Amniotic stem cell (primary cell): ENCODE data around the gene RECK.
"Not testable (repeated sequence)": the region's sequence is repeated elsewhere in the genome, so short reads cannot be mapped to it uniquely, and the experiment has no call there.

Experiments
- DNase-seq: peaks from one replicate; lab custom pipeline; 2025; lab: John Stamatoyannopoulos, UW

Gene RECK

GRCh38 chr9:36036780-36037548, at the start of gene RECK:
Gene RECK, plus strand, starts transcription at chr9:36036913. Its CDS starts 86 bp downstream, at chr9:36036999.
- peak; percentile 73 for DNase-seq

- DNase-seq = no peak
Observed at GRCh38 chr9:35990155-35990554, 46.6 kb upstream of the RECK start.

- DNase-seq = not testable (repeated sequence)
Observed at GRCh38 chr9:35993136-35993535, 43.6 kb upstream of the RECK start.

DNA sequence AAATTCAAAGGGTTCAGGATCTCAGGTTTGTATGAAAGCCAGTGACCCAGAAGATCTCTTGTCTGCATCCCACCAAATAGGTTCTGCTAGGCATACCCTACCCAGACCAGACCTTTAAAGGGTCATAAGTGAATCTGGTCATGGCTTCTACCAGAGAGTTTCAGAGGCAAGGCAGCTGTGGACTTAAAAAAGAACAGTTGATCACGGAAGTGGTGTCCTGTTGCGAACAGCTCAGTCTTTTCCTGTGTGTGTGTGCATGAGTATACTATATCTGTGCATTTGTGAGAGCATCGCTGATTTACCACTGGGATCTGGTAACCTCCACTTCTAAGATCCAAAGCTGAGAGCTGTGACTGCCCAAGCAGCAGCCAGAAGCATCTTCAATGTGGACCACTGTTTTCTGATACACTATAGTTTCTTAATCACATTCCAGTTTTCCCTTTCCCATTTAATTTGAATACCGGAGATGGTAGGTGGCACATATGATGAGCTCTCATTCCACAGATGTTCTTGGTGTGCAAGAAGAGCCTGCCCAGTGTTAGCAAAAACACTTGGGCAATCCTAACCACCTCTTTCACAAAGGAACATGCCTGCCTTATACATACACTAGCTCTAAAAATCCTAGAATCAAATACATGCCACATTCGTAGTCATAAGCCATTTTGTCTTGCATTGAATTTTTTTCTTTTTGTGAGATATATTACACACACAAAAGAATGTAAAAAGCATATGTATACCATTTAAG, 42.6 kb upstream of the RECK start:
- DNase-seq = no peak

GRCh38 chr9:35994959-35995358, 41.8 kb upstream of the RECK start:
- DNase-seq = no peak

DNA sequence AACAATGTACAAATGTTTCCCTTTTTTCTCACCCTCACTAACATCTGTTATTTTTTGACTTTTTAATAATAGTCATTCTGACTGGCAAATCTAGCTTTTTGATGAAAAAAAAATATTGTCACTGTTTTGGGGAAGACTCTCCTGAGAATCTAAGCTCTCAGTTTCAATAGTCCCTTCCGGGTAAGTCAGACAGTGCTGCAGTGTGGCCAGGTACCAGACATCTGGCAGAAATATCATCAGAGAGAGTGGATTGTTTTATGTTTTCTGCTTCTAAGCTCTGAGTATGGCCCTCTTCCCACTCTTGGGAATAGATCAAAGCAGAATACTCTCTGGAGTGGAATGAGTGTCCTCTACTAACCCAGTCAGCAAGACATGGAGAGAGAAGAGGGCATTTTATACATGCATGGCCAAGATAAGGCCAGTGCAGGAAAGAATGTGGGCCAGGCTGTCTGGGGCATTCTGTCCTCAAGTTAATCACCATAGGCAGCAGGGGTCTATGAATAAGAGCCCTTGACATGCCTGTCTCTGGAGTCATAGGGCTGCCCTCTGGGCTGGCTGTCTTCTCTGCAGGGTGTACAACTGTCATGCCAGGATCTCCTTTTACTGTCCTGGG, 40.2 kb upstream of the RECK start:
- DNase-seq = no peak

DNA sequence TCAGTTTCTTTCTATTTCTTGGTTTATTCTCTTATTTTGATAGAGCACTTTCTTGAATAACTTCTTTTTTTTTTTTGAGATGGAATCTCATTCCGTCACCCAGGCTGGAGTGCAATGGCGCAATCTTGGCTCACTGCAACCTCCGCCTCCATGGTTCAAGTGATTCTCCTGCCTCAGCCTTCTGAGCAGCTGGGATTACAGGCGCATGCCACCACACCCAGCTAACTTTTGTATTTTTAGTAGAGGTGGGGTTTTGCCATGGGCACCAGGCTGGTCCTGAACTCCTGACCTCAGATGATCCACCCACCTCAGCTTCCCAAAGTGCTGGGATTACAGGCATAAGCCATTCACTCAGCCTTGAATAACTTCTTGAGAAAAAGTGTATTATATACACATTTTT, 39.7 kb upstream of the RECK start:
- not testable (repeated sequence) for DNase-seq

DNA sequence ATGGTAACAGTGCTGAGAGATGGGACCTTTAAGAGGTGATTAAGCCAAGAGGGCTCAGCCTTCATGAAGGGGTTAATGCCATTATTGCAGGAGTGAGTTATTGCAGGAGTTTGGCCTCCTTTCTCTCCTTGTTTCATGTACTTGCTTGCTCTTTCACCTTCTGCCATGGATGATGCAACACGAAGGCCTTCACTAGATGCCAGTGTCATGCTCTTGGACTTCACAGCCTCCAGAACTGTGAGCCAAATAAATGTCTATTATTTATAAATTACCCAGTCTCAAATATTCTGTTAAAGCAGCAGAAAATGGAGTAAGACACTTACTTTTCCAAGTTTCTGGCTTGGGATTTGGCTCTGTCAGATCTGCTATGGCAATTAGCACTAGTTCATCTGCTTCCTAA, 38.4 kb upstream of the RECK start:
- DNase-seq = no peak

- DNase-seq = no peak
Observed at GRCh38 chr9:36005891-36006290, 30.8 kb upstream of the RECK start.

DNA sequence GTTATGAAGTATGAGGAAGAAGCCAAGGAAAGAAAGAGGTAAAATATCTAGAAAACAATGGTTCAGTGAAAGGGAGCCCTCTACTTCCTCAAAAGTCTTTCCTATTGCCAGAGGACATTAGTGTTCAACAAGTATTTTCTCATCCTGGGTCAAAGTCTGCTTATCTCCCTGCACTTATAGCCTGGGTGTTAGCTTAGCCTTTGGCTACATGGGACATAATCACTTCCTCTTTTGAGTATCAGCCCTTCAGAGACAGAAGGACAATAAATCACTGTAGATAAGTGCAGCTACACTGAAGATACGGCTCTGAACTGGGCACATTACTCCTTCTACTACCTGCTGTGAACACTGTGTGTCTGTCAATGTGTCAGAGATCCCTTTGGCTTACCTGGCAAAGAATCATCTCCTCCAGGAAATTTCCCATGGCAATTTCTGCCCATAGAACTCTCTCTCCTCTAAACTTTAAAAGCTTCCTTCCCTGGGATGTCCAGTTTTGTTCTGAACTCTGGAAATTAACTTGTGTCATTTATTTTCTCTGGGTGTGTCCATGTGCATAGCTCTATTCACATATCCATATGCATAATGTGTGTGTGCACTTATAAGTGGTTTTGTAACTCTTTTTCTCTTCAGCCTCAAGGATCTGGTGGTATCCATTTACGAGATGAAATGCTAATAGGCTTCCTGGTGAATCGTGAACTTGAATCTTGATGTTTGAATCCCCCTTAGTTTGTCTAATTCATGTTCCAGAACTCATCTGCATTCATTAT, 30.0 kb upstream of the RECK start:
- DNase-seq = no peak

- DNase-seq = no peak
Observed at GRCh38 chr9:36007316-36007708, 29.4 kb upstream of the RECK start.

DNA sequence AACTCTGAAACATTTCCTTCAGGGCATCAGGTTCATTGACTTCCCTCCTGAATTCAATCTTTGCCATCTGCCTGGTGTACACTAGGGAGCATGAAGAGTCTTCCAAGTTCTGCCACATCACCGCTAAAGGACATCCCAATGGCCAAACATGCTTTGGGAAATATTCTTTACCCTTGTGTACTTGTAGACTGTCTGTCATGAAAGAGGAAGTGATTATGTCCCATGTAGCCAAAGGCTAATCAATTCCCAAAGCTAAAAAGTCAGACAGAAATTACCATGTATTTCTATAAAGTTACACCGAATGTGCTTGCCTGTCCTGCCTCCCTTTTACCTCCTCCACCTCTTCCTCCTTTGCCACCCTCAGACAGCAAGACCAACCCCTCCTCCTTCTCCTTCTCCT, 28.9 kb upstream of the RECK start:
- no peak for DNase-seq

GRCh38 chr9:36008774-36009300, 27.9 kb upstream of the RECK start:
- no peak for DNase-seq

DNA sequence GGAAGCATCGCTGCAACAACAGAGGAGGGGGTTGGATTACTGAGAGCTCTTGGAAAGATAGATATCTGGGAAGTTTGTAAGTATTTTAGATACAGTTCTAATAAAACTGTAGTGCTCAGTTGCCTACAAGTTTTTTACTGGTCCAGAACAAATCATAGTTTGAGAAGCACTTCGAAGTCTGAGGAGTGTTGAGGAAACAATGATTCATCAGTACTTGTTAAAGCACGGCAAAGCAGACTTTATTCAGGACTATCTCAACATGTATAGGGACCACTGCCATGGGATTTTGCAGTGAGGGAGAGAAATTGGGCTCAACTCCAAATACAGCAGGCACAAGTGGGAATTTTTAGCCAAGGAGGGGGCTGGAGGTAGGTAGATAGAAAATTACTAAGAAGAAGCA, 25.3 kb upstream of the RECK start:
- DNase-seq = no peak

GRCh38 chr9:36017278-36017677, 19.4 kb upstream of the RECK start:
- no peak for DNase-seq

GRCh38 chr9:36018129-36018528, 18.6 kb upstream of the RECK start:
- no peak for DNase-seq

DNA sequence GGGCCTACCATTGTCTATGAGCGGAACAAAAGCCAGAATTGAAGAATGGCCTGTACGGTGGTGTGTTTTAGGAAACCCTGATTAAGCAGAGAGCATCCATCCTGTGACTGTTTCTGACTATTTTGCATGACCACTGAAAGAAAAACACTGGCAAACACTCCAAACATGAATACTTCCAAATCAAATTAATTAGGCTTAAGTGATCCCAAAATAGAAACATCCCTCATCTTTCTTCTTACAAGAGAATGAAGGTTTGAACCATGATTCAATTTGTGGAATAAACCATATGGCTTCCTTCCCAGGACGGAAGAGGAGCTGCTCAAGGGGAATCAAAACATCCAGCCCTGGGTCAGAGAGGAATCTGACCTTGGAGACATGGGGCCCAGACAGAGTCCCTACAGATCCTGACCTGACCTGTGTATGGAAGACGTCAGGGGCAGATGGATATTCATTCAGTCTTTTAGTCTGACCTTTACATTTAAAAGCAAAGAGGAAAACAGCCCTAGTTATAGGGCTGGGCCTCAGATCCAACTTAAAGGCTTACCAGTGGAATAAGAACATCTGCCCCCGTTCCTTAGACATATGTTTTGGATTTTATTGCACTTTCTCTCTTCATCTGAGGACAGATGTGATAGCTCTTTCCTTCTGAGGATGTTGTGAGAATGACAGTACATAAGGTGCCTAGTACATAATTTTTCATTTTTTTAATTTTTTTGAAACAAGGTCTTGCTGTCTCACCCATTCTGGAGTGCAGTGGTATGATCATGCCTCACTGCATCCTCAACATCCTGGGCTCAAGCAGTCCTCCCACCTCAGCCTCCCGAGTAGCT, 17.6 kb upstream of the RECK start:
- DNase-seq = no peak

DNA sequence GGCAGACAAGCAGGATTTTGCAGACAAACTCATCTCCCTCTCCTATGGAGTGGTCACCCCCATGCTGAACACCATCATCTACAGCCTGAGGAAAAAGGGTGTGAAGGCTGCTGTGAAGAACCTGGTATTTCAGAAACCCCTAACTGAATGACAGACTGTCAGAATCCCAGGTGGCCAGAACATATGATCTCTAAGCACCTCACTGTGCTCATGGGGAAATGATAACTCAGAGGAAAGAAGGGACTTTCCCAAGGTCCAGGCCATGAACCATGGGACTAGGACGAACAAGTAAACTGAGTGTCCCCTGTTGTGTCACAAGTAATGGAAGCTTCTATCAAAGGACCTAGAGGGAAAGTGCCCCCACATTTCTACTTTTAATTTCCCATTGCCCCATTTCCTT, 14.7 kb upstream of the RECK start:
- no peak for DNase-seq

DNA sequence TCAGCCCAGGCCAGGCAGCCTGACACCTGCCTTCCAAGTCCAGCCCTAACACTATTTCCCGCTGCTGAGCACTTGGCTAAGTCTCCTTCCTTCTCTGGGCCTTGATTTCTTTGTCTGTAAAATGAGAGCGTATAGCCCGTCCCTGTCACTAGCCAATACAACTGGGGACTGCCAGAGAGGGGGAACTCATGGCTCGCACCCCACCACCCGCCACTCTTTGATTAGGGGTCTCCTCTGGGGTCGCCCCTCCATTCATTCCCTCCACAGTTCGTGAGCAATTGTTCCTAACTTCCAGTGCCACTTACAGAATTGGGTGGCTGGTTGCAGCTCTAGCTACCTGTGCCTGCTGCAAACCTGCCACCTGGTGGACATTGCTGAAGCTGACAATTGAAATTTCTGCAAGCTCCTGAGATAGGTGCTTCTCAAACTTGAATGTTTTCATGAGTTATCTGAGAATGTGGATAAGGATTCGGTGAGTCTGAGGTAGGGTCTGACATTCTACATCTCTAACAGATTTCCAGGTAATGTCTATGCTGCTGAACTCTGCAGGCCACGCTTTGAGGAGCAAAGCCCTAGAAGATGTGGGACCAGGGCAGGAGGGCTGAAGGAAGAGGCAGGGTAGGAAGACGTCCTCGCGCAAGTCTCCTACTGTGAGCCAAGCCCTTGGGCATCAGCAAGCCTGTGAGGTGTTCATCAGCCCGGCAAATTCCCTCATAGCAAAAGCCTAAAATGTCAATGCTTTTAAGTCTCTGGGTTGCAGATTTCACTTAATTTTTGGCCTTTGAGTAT, 13.3 kb upstream of the RECK start:
- DNase-seq = peak; percentile 71

DNA sequence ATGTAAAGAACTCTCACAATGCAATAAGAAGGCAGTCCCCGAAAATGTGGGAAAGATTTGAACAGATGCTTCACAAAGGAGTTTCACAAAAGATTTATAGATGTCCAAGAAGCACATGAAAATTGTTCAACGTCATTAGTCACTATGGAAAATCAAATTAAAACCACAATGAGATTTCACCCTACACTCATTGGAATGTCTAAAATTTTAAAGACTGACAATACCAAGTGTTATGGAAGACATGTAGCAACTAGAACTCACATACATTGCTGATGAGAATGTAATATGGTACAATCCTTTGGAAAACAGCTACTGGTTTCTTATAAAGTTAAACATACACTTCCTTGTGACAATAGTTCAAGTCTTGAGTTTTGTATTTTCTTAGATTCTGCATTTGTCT, 11.0 kb upstream of the RECK start:
- no peak for DNase-seq
